ENCODE data around the gene SLIT3.

SLIT3 gene

DNA sequence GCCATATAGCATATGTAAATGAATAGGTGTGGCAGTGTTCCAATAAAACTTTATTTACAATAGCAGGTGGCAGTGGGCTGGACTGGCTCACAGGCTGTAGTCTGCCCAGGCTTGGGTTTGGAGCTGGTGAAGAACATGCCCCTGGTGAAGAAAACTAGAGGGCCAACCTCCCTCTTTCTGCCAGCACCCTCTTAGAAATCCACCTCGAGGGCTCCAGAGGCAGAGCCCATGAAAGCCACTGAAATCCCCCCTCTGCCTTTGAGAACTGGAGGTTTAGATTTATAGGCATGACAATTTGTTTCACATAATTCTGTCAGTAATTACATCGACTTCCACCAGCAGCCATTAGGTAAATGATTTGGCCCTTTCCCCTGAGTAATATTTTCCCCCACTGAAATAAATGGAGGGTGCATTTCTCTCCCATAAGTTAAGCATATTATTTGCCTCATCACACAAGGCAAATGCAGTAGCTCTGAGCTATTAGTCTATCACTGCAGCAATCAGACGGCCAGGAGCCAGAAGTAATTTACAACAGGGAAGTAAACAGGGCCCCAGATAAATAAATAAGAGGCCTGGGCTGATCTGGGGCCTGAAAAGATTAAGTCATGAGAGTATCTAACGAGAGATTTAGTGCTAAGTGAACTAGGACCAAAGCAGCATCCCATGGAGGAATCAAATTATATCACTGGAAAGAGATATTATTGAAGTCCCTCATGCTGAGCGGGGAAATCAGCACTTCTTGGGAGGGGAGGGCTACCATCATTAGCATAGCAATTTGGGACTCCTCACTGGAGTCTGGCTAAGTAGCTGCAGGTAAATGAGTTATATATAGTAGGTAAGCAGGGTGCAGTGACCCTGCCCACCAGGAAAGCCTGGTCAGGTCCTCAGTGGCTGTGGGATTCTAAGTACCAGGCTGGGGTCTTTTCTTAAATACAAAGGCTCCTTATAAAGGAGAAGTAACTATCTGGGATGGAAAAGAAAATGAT, 123.9 kb downstream of the SLIT3 start:
- H3K27me3 ChIP-seq (replicated peaks; ENCODE audit: control insufficient read depth, insufficient read depth, low read length), result peaks cover 1% of the 10 kb centered on the region
- H3K36me3 ChIP-seq (ENCODE audit: control insufficient read depth, insufficient read depth, low read length), result no peaks in the 10 kb centered on the region
- H3K4me3 ChIP-seq (replicated peaks; ENCODE audit: low read depth, low read length), result no peak overlapping the region
- TF ChIP-seq, protein P1, sequence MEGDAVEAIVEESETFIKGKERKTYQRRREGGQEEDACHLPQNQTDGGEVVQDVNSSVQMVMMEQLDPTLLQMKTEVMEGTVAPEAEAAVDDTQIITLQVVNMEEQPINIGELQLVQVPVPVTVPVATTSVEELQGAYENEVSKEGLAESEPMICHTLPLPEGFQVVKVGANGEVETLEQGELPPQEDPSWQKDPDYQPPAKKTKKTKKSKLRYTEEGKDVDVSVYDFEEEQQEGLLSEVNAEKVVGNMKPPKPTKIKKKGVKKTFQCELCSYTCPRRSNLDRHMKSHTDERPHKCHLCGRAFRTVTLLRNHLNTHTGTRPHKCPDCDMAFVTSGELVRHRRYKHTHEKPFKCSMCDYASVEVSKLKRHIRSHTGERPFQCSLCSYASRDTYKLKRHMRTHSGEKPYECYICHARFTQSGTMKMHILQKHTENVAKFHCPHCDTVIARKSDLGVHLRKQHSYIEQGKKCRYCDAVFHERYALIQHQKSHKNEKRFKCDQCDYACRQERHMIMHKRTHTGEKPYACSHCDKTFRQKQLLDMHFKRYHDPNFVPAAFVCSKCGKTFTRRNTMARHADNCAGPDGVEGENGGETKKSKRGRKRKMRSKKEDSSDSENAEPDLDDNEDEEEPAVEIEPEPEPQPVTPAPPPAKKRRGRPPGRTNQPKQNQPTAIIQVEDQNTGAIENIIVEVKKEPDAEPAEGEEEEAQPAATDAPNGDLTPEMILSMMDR (IDR thresholded peaks at IDR 0.05; ENCODE audit: insufficient read depth, low read length, poor library complexity, severe bottlenecking), result no peak
- DNase-seq (ENCODE audit: extremely low read depth, insufficient read length), result no peak

GRCh38 chr5:169175733-169176132, 125.2 kb downstream of the SLIT3 start:
- no peaks in the 10 kb centered on the region for H3K36me3 ChIP-seq (ENCODE audit: control insufficient read depth, insufficient read depth, low read length)
- DNase-seq (ENCODE audit: extremely low read depth, insufficient read length), result no peak
- H3K27me3 ChIP-seq (replicated peaks; ENCODE audit: control insufficient read depth, insufficient read depth, low read length), result peaks cover 1% of the 10 kb centered on the region
- no peak overlapping the region for H3K4me3 ChIP-seq (replicated peaks; ENCODE audit: low read depth, low read length)
- TF ChIP-seq, protein P1 (IDR thresholded peaks at IDR 0.05; ENCODE audit: insufficient read depth, low read length, poor library complexity, severe bottlenecking), result no peak

DNA sequence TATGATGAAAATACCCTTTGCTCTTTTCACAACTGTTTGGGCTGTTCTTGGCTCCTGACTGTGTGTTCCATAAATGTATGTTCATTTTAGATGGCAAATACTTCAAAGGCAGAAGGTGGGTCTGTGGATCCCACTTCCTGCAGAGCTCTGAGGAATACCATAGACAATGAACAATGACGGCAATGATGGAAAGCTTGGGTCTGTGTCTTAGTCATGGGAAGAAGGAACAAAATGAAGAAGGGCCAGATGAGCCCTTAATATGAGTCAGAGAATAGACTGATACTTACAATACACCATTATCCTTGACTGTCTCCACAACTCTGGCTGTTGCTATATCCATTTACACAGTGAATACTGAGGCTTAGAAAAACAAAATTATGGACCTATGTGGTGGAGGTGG, 126.0 kb downstream of the SLIT3 start:
- TF ChIP-seq, protein P1 (IDR thresholded peaks at IDR 0.05; ENCODE audit: insufficient read depth, low read length, poor library complexity, severe bottlenecking), result no peak
- Histone ChIP-seq H3K4me3 (replicated peaks; ENCODE audit: low read depth, low read length) (no peak overlapping the region), H3K36me3 (ENCODE audit: control insufficient read depth, insufficient read depth, low read length) (no peaks in the 10 kb centered on the region), H3K27me3 (replicated peaks; ENCODE audit: control insufficient read depth, insufficient read depth, low read length) (peaks cover 1% of the 10 kb centered on the region)
- DNase-seq (ENCODE audit: extremely low read depth, insufficient read length), result no peak

GRCh38 chr5:169173372-169173771, 127.6 kb downstream of the SLIT3 start:
- H3K27me3 ChIP-seq (replicated peaks; ENCODE audit: control insufficient read depth, insufficient read depth, low read length), result peaks cover 3% of the 10 kb centered on the region
- TF ChIP-seq, protein P1 (IDR thresholded peaks at IDR 0.05; ENCODE audit: insufficient read depth, low read length, poor library complexity, severe bottlenecking), result no peak
- no peak overlapping the region for H3K4me3 ChIP-seq (replicated peaks; ENCODE audit: low read depth, low read length)
- no peaks in the 10 kb centered on the region for H3K36me3 ChIP-seq (ENCODE audit: control insufficient read depth, insufficient read depth, low read length)
- DNase-seq (ENCODE audit: extremely low read depth, insufficient read length), result no peak

DNA sequence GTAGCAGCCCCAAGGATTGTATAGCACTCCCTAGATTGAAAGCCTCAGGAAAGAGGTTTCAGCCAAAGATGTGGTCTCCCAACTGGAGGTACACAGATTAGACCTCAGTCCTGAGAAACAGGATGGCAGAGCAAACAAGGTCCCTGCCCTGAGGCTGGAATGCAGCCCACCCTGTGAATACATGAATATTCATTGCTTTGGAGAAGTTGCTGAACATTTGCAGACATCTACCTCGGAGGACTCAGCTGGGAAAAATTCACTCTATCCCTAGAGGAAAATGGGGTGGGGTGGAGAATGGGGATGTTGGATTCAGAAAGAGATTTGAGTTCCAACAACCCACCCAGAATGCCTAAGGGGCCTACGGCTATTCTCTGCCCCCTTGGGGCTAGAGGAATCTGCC, 129.4 kb downstream of the SLIT3 start:
- no peak for DNase-seq (ENCODE audit: extremely low read depth, insufficient read length)
- no peak overlapping the region for H3K4me3 ChIP-seq (replicated peaks; ENCODE audit: low read depth, low read length)
- no peaks in the 10 kb centered on the region for H3K36me3 ChIP-seq (ENCODE audit: control insufficient read depth, insufficient read depth, low read length)
- peaks cover 3% of the 10 kb centered on the region for H3K27me3 ChIP-seq (replicated peaks; ENCODE audit: control insufficient read depth, insufficient read depth, low read length)
- TF ChIP-seq, protein P1 (IDR thresholded peaks at IDR 0.05; ENCODE audit: insufficient read depth, low read length, poor library complexity, severe bottlenecking), result no peak

Measured in GM06990 (cell line).